CD4-positive, alpha-beta T cell treated with Interleukin-21 for 1 hour (primary cell): ENCODE results near the gene RGPD8.

Experiments
- DNase-seq: peaks from one replicate; pipeline ENCODE4 v3.0.0-alpha.2; 2020

Gene RGPD8

GRCh38 chr2:112321375-112322320 is 111.8 kb downstream of the RGPD8 start:
- DNase-seq, result no peak
